Bronchial epithelial cell (primary cell): ENCODE results near the gene GHRL. TPM values are rescaled to one million over a fixed set of nuclear protein-coding genes. Genes with fewer than 3 reads are reported as not detected.

ENCODE experiments used
- DNase-seq: peaks from one replicate; pipeline ENCODE4 v3.0.0-alpha.2; 2010; ENCODE audit warnings: low read depth
- FAIRE-seq: peaks from 2 replicates; lab custom pipeline; 2011; peaks lifted over from hg19 to GRCh38; lab: Jason Lieb, UNC
- H3K27me3 ChIP-seq: 2 replicates; pipeline ENCODE4 v1.5.1; 2011; ENCODE audit warnings: low read length; ENCODE audit not compliant: control insufficient read depth, insufficient read depth
- H3K36me3 ChIP-seq: 2 replicates; pipeline ENCODE4 v1.5.1; 2011; ENCODE audit warnings: low read length; ENCODE audit not compliant: control insufficient read depth, insufficient read depth
- H3K4me3 ChIP-seq: 2 replicates; pipeline ENCODE4 v1.5.1; 2011; ENCODE audit warnings: mild to moderate bottlenecking, low read depth, low read length, control low read depth
- total RNA-seq: library from RNA; depleted of rRNA; stranded (reverse); fragments of >200 nt; gene quantifications from 2 replicates; pipeline ENCODE4 v1.2.1, GENCODE V29; 2014
- TF ChIP-seq, protein P1 (sequence below): IDR thresholded peaks from 2 replicates; pipeline ENCODE4 v1.5.1; 2011; ENCODE audit warnings: mild to moderate bottlenecking, moderate library complexity, low read length, control low read depth, inconsistent platforms; ENCODE audit not compliant: insufficient read depth, severe bottlenecking

Gene GHRL
- total RNA-seq, 1 donor from 2014 or later, result not detected

DNA sequence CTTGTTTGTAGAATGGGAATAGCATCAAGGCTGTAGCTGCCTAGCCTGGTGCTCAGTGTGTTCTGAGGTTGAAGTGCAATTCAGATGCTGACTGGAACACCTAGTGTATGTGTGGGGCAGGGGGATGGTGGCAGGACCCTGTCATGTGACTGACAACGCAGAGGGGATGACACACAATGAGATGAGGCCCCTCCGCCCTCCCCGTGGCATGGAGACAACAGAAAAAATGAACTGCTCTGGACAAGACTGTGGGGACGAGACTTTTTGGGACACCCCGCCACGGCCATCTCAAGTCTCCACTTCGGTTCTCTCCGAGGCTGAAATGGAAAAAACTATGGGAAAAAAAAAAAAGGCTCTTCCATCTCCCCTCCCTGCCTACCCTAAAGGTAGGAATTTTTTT lies 38.6 kb upstream of the GHRL start:
- H3K27me3 ChIP-seq, result peaks cover 20% of the 10 kb centered on the region
- DNase-seq, result no peak
- no peak overlapping the region for H3K4me3 ChIP-seq
- TF ChIP-seq, protein P1, sequence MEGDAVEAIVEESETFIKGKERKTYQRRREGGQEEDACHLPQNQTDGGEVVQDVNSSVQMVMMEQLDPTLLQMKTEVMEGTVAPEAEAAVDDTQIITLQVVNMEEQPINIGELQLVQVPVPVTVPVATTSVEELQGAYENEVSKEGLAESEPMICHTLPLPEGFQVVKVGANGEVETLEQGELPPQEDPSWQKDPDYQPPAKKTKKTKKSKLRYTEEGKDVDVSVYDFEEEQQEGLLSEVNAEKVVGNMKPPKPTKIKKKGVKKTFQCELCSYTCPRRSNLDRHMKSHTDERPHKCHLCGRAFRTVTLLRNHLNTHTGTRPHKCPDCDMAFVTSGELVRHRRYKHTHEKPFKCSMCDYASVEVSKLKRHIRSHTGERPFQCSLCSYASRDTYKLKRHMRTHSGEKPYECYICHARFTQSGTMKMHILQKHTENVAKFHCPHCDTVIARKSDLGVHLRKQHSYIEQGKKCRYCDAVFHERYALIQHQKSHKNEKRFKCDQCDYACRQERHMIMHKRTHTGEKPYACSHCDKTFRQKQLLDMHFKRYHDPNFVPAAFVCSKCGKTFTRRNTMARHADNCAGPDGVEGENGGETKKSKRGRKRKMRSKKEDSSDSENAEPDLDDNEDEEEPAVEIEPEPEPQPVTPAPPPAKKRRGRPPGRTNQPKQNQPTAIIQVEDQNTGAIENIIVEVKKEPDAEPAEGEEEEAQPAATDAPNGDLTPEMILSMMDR, result no peak
- FAIRE-seq, result no peak
- no peaks in the 10 kb centered on the region for H3K36me3 ChIP-seq

DNA sequence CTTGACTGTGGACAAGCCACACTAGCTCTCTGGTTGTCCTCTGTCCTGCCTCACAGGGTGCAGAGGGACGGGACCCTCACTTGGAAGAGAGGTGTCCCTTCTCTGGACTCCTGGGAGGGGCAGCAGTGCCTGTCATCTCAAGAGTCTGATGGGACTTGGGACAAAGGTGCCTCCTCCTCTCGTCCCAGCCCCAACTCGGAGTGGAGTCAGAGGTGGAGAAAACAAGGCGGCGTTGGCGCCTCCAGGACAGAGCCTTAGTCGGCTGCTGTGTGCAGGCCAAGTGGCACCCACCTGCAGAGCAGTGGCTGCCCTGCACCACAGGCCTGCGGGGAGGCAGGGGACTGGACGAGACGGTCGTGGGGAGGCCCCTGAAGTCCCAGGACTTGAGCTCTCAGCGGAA lies 37.6 kb upstream of the GHRL start:
- Histone ChIP-seq H3K4me3 (no peak overlapping the region), H3K27me3 (peaks cover 20% of the 10 kb centered on the region), H3K36me3 (no peaks in the 10 kb centered on the region)
- FAIRE-seq (no peak), DNase-seq (no peak)
- TF ChIP-seq, protein P1, result no peak

DNA sequence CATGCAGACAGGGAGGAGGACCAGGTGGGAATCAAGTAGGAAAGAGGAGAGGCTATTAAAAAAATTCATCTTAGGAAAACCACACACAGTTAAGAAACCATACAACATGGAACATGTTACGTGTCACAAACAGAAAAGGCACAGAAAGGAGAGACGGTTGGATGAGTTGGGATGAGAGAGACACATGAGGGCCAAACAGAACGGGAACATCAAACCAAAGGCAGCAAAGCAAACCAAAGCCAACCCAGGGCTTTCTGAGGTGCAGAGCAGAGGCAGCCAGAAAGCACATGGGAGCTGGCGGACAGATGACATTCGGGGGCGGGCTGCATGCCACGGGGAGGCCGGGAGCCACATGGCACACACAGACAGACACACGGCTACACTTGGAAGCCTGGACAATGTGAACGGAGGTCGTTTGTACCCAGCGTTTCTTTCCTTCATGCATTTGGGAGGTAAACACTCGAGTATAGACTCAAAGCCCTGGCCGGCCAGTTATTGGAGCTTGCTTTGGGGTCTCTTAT lies 36.8 kb upstream of the GHRL start:
- no peak for DNase-seq
- no peak overlapping the region for H3K4me3 ChIP-seq
- peaks cover 17% of the 10 kb centered on the region for H3K27me3 ChIP-seq
- no peak for FAIRE-seq
- H3K36me3 ChIP-seq, result no peaks in the 10 kb centered on the region
- TF ChIP-seq, protein P1, result no peak

DNA sequence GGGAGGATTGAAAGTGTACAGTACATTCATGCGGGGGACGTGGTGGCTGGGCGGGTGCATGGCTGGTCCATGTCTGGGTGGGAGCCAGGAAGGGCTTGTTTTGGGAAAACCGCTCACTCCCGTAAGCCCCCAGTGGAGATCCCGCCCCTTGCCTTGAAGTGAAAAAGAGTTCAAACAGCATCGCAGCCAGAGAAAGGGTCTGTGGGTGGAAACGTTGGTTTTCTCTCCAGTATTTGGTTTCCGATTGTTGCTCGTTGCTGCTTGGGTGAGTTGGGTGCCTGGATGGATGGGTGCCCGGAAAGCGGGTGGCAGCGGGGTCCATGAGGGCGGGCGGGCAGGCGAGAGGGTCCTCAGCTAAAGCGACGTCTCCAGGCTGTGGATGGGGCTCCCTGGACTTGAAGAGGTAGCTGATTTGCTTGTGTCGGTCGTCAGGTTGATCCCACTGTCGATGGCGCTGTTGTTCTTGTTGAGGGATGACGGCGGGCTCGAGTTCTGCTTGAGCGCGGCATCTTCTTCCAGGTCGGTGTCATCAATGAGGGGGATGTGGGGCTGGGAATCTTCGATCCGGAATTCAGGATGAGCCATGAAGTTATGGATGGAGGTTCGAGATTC lies 35.8 kb upstream of the GHRL start:
- DNase-seq, result no peak
- peaks cover 17% of the 10 kb centered on the region for H3K27me3 ChIP-seq
- no peak for FAIRE-seq
- no peak overlapping the region for H3K4me3 ChIP-seq
- TF ChIP-seq, protein P1, result no peak
- H3K36me3 ChIP-seq, result no peaks in the 10 kb centered on the region

DNA sequence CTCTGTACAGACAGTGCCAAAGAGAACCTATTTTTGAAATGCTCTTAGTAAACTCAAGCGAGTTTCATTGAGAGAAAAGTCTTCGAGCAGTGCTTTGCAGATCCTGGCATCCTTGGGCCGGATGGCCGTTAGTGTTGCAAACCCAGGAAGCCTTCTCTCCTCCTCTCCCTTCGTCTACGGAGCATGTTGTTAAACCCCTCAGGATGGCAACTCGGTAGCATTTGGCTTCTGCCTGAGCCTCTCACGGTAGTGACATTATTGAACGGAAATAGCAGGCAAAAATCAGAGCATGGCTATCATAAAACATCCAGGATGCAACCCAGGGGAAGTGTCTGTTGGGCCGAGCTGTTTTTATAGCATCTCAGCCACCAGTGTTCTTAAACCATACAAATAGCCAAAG lies 34.8 kb upstream of the GHRL start:
- no peak for DNase-seq
- Histone ChIP-seq H3K36me3 (no peaks in the 10 kb centered on the region), H3K4me3 (no peak overlapping the region), H3K27me3 (peaks cover 16% of the 10 kb centered on the region)
- TF ChIP-seq, protein P1, result no peak
- FAIRE-seq, result no peak

DNA sequence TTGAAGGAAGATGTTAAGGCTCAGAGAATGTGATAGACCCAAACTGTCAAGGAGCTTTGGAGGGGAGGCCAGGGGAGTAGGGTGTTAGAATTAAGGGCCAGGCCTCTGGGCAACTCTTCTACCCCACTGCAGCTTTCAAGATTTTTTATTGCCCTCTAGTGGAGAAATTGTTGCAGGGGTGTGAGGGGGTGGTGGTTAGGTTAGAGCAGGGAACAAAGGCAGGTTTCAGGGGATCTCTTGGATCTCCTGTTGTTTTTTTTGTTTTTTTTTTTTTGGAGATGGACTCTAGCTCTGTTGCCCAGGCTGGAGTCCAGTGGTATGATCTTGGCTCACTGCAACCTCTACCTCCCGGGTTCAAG lies 29.6 kb upstream of the GHRL start:
- Histone ChIP-seq H3K36me3 (peaks cover 11% of the 10 kb centered on the region), H3K27me3 (no peaks in the 10 kb centered on the region), H3K4me3 (no peak overlapping the region)
- TF ChIP-seq, protein P1, result peak; percentile 39
- DNase-seq, result peak; percentile 20
- no peak for FAIRE-seq
